HG03469 (cell line): ENCODE measurements around the gene TNRC6C.
"Not testable (repeated sequence)": the region's sequence is repeated elsewhere in the genome, so short reads cannot be mapped to it uniquely, and the experiment has no call there.

Source experiments
- ATAC-seq: cut with Tn5 transposase; IDR thresholded peaks from one replicate; pipeline ENCODE4 v1.9.1; 2021; ENCODE audit warnings: mild to moderate bottlenecking, moderate library complexity, moderate number of reproducible peaks; ENCODE audit not compliant: unreplicated experiment

The TNRC6C gene

DNA sequence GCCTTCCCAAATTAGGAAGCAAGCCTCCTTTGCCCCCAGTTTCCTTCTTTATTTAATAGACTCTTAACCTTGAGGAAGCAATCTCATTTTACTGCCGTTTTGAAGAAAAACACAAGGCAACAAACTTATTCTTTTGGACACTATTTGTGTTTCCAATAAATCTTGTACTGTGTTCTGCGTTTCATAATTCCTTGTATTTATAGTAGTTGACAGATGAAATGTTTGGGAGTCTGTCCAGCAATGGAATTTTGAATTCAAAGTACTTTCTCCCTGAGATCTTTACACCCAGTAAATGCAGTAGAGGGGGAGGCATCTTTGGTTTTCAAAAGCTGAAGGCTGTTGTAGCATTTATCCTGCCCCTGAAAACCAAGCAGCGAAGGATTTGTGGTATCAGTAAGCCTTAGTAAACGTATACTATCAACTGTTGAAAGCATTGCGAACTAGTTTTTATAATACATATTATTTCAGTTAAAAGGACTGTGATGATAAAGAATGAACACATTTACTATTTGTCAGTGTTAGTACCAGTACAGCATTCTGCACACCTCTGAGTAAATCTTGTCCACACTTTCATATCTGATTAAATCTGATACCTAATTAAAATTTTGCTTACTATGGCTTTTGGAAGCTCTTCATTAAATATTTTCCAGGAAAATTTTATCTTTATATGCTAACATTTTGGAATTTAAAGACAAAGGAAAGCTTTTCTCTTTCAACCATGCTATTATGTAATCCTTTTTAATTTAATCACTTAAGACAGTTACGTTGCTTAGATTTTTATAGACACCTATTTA, 83.1 kb downstream of the TNRC6C start:
- no peak for ATAC-seq

DNA sequence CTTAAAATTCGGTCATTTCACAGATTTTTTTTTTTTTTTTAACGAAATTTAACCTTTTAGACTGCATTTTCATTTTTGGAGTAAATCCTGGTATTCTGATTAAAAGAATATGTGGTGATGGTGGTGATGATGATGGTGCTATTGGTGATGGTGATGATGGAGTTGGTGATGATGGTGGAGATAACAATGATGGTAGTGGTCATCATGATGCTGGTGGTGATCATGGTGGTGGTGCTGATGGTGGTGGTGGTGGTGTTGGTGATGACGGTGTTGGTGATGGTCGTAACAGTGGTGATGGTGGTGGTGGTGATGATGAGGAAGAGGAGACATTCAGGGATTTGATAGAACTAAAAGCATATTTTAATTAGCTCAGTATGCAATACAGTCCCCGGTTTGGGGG, 84.0 kb downstream of the TNRC6C start:
- no peak for ATAC-seq

DNA sequence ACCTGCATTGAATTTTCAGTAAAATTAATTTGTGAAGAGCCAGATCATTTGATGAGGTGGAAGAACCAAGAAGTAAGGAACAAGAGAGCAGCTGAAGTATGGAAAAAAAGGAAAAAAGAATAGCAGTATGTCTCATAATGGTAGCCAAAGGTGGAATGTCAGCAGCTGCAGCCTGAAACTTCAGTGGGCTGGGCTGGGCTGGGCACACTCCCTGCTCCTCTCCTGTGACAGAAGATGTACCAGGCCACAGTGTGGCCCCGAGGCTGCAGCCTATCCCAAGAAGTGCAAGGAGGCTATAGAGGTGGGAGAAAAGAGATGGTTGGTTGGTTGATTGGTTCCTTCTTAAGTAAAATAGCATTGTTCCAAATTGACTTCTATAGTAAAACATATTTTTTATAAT, 84.5 kb downstream of the TNRC6C start:
- ATAC-seq = no peak

DNA sequence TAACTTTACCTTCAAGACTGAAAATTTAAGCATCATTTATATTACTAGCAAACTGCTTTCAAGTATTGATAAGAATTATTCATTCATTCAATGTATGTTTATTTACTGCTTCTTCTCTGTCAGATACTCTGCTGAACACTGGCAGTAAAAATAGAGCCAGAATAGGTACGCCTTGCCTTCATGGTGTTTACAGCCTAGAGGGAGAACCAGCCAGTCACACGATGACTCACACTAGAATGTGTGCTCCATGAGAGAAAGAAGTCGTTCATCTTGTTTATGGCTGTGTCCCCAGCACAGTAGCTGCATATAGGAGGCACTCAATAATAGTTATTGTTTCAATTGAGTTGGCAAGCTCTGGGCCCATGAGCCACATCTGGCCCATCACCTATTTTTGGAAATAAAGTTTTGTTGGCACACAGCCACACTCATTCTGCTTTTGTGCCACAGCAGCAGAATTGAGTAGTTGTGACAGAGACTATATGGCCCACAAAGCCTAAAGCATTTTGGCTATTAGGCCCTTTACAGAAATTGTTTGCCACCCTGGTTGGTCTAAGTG, 85.9 kb downstream of the TNRC6C start:
- no peak for ATAC-seq

DNA sequence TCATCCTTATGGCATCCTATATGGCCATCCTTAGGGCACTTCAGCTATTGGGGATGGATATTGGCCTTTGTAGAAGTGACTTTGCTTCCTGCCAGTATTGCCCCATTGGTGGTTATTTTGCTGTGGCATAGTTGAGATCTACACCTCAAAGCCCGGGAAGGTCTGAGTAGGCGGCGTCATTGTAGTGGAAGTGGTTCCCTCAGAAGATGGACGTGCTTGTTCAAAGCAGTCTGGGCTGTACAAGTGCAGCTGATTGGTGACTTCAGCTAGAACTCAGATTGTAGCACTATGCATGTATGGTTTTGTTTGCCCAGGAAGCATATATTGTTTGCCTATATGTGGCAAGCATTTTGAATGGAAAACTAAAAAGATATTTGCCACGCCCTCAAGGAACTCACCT, 86.8 kb downstream of the TNRC6C start:
- ATAC-seq = no peak

DNA sequence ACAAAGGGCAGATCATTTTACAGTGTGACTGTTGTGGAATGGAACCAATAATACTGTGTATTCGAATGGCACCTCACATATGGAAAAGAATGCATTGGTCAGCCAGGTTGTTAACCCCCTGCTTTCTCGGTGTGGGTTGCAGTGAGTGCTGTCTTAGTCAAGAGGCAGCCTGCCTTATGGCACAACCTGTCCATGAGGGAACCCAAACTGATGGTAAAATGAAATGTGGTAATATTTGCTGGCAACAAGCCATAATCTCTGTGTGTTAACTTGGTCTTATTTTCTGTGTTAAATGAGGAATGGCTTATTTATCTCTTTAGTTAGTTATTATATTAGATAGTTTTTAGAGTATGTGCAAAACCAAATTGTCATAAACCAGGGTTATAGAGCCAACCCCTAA, 88.4 kb downstream of the TNRC6C start:
- ATAC-seq = no peak

DNA sequence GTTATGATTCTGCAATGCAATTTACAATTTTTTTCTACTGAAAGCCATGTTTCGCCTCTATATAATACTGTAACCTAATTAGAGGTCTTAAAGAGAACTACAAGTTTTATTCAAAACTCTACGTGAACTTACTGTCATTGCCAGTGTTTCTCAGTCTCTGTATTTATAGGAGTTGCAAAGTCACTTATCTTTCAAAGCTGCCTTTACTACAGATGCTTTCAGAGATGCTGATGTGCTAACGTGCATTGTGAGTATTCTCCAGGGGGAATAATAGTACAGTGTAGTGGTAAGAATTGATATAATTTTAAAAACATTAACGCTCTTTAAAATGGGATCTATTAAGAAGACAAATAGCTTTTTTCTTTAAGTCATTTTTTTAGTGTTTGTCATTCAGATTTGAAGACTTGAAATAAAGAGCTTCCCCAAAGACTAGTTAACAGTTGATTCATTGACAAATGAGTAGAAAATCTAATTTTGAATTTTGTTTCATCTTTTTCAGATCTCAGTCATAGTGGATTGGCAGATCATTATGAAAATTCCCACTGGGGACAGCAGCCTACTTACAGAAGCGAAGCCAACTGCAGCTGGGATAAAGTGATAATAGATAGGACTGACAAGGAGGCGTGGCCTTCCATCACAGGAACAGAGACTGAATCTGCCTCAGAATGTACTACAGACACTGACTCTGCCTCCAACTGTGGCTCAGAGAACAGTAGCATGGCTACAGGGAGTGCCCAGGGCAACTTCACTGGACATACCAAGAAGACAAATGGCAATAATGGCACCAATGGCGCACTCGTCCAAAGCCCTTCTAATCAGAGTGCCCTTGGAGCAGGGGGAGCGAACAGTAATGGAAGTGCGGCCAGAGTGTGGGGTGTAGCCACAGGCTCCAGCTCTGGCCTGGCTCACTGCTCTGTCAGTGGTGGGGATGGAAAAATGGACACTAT, 90.1 kb downstream of the TNRC6C start:
- ATAC-seq = no peak

DNA sequence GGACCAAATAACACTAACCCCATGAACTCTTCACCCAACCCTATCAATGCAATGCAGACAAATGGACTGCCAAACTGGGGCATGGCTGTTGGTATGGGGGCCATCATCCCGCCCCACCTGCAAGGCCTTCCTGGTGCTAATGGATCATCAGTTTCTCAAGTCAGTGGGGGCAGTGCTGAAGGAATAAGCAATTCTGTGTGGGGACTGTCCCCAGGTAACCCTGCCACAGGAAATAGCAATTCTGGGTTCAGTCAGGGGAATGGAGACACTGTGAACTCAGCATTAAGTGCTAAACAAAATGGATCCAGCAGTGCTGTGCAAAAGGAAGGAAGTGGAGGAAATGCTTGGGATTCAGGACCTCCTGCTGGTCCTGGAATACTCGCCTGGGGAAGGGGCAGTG, 91.1 kb downstream of the TNRC6C start:
- no peak for ATAC-seq

DNA sequence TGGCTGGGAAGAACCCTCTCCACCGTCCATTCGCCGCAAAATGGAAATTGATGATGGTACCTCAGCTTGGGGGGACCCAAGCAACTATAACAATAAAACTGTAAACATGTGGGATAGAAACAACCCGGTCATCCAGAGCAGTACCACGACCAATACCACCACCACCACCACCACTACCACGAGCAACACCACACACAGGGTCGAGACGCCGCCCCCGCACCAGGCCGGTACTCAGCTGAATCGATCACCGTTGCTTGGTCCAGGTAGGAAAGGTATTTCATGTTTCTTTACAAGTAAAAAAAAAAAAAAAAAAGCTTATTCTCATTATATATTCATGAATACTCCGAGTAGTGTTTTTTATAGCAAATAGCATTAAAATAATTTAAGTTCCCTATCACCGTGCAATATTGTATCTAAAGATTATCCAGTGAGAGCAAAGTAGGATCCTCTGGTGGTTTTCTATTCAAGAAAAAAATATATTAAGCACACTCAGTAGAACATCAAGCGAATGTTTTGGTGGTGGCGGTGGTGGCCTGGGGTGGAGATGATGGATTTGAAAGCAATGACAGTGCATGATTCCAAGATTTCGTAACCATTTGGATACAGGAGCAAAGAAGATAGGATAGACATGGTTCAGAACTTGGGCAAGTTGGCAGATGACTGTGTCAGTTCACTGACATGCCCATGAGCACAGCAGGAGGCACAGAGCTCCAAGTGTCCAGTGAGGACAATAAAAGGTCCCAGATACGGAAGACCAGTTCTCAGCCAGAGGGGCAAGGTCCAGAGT, 92.9 kb downstream of the TNRC6C start:
- ATAC-seq = no peak

DNA sequence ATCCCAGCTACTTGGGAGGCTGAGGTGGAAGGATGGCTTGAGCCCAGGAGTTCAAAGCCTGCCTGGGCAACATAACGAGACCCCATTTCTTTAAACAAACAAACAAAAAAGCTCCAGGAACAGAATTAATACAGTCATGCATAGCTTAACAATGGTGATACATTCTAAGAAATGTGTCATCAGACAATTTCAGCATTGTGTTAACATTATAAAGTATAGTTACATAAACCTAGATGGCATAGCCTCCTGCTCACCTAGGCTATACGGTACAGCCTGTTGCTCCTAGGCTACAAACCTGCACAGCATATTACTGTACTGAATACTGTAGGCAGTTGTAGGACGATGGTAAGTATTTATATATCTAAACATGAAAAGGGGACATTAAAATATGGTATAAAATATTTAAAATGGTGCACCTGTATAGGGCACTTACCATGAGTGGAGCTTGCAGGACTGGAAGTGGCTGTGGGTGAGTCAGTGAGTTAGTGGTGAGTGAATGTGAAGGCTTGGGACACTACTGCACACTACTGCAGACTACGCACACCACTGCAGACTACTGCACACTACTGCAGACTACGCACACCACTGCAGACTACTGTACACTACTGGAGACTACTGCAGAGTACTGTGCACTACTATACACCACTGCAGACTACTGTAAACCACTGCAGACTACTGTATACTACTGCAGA, 95.4 kb downstream of the TNRC6C start:
- no peak for ATAC-seq

DNA sequence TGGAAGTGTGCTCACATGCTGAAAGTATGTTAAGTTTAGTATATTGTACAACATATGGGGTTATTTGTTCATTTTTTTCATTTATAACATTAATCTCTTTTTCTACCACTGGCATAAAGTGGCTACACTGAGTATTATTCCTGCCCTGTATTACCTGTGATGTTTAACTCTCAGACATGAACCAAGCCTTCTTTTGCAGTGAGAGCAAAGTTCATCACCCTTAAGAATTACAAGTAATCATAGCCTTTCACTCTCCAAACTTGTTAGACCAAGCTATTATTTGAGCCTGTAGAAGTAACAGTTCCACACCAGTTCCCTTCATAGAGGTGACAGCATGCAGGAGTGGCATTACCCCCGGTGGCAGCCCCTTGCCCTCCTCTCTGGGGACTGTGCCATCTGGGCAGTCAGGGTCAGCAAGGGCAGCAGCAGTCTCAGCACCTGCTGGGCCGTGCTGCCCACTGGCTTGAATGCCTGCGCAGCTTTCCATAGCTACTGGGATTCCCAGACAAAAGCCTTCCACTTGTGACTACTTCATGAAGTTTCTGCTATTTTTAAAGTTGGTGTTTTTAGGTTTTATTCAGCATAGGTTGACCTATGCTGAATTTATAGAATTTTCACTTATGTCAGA, 98.7 kb downstream of the TNRC6C start:
- no peak for ATAC-seq

DNA sequence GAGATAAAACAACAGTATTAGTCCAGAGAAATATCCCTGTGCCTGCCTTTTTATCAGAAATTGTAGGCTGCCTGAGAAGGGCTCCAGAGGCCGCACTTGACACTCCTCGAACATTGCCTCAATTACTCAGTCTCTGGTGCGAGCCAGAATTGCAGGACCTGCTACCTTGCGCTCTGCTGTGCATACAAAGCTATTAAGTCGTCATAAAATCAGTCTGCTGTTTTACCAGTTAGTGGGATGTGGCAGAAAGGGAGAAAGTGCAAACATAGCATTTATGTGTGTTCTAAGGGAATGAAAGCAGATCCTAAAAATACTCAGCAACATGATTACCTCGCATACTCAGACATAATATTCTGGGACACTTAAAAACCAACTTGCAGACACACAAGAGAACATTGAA, 99.5 kb downstream of the TNRC6C start:
- no peak for ATAC-seq

DNA sequence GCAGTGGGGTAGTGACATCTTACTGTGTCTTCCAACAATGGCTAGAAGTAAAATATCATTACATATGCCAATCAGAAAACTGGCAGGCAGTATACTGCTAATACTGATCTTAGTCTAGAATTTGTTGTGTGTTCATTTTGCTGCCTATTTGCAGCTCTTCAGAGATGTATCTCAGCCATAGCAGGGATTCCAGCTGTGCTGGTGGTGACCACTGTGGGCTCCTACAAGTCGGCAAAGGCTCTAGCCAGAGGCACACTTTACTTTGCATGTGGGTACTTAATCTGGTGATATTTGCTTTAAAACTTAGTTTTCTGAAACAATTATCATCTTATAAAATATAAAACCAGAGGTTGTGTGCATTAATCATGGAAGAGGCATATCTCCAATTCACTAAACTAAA, 100.1 kb downstream of the TNRC6C start:
- no peak for ATAC-seq

DNA sequence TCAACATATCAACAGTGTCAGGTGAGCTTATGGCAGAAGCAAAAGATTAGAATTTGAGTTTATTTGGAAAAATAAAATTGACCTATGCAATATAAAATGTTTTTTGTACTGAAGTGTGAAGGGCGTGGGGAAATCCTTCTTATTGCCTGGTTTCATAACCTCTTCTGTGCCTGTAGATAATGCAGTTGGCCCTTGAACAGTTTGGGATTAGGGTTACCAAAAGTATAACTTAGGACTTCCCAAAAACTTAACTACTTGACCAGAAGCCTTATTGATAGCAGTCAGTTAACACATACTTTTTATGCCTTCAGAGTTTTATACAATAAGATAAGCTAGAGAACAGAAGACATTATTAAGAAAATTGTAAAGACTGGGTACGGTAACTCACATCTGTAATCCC, 104.1 kb downstream of the TNRC6C start:
- no peak for ATAC-seq

DNA sequence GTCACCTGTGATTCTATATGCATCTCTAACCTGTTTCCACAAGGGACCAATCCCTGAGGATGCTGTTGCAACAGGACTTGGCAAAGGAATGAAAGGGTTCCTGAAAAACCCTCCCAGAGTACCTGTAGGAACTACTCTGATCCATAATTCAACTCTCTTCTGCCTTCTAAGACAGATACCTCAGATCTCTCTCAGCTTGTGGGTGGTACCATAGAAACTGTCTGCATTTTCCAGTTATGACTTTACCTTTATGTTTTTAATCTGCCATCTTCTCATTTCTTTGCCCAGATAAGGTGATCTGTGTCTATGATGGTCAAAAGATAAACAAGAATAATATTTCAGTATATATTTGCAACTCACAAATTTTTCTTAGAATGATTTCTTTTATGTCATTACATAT, 105.0 kb downstream of the TNRC6C start:
- no peak for ATAC-seq

DNA sequence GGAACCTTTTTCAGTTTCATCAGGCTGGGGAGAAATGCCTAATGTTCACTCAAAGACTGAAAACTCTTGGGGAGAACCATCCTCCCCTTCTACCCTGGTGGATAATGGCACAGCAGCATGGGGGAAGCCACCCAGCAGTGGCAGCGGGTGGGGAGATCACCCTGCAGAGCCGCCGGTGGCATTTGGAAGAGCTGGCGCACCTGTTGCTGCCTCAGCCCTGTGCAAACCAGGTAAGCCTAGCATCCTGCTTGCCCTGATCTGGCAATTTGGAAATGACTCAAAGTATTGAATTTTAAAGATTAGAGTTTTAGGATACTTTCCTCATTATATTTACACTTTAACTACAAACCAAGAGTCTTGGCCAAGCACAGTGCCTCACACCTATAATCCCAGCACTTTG, 106.2 kb downstream of the TNRC6C start:
- no peak for ATAC-seq

DNA sequence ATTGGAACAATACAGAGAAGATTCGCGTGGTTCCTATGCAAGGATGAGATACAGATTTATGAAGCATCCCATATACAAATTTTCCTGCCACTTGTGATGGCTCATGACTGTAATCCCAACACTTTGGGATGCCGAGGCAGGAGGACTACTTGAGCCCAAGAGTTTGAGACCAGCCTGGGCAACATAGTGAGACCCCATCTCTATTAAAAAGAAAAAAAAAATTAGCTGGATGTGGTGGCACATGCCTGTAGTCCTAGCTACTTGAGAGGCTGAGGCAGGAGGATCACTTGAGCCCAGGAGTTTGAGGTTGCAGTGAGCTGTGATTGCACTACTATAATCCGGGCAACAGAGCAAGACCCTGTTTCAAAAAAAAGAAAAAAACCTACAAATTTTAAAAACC, 108.5 kb downstream of the TNRC6C start:
- ATAC-seq = not testable (repeated sequence)

DNA sequence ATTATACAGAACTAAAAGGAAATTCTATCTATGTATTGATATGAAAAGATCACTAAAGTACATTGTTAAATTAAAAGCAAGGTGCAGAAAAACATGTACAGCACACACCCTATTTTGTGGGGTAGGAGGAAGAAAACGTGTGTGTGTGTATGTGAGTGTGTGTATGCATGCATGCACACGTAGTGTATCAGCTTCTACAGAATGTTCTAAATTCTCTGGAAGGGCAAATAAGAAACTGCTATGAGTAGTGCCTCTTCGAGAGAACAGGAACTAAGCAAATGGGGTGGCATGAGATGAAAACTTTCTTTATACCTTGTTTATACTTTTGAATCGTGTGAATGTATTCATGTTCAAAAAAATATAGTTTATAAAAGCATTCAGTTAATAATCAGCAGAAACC, 111.2 kb downstream of the TNRC6C start:
- ATAC-seq = no peak

DNA sequence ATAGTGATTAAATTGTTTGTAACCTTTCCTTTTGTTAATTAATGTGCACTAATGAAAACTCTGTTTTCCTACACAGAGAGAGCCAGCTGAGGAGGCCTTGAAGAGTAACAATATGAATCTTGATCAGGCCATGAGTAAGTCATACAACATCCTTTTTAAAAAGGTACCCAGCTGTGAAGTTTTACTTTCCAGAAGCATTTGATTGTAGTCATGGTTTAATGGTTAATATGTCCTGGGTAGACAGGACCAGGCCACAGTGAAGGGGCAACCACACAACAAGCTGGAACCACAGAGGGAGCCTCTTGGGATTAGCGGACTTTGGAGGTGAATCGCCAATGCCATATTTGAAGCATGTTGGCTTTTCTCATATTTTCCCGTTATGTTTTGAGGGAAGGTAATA, 114.5 kb downstream of the TNRC6C start:
- no peak for ATAC-seq

DNA sequence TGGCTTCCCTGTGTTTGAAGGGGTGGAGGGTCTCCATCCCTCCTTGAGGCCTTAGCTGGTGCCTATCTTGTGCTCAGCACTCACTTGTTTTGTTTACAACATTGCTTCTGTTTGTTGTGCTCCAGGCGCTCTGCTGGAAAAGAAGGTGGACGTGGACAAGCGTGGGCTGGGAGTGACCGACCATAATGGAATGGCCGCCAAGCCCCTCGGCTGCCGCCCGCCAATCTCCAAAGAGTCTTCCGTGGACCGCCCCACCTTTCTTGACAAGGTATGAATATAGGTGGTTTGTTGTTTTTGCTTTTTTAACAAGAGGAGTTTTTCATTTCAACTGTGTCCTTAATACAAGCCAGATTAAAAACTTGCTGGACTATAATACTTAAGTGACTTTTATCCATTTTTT, 116.5 kb downstream of the TNRC6C start:
- ATAC-seq = no peak
